NCI-H187 treated with DMSO at 0.1 percent for 48 hours (cell line): Measurements from ENCODE around the gene PSMD6.

Experiments
- DNase-seq: peaks from one replicate; lab custom pipeline; 2025; lab: John Stamatoyannopoulos, UW

The PSMD6 gene

DNA sequence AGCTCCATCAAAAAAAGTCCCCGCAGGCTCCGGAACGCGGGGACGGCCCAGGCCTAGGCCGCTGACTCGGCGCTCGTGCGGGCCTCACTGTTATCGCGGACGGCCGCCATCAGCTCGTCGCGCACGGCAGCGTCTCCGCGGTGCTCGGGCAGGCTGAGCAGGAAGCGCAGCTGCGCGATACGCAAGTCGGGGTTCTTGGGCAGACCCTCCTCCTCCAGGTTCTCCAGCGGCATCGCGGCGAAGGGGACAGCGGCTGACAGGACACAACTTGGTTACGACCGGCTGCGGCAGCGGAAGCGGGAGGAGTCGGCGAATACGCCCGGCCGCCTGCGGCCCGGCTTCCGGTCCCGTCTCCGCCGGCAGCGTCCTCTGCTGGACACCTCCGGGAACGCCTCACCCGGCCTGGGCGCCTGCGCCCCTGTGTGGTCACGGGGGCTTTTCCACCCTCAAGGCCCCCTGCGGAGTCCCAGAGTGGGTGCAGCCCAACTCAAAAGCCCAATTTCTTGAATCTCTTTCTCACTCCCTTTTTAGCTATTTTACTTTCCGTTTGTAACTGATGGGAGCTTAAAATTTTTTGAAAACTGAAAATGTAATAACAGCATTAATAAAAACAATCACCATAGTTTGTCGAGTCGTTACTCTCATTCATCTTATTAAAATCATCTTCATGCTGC is at the start of gene PSMD6:
Gene PSMD6, minus strand, starts transcription at position 308 of the 674 bp plus-strand sequence. Its CDS starts 75 bp downstream, at position 233.
- no peak for DNase-seq

DNA sequence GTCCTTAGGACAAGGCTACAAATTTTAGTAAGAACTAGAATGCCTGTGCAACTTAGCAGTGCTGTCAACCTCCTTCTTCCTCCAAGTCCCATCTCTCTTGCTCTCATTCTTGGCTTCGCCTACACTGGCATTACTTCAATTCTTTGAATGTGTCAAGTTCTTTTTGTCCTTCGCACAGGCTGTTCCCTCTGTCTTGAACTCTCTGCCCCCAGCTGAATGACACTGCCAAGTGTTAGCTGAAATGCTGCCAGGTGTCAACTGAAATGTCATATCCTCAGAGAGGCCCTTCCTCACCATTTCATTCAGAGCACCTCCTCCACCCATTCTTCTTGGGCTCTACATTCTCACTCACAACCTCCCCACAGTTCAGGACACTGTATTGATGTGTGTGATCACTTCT is 48.8 kb upstream of the PSMD6 start:
- DNase-seq, result no peak

DNA sequence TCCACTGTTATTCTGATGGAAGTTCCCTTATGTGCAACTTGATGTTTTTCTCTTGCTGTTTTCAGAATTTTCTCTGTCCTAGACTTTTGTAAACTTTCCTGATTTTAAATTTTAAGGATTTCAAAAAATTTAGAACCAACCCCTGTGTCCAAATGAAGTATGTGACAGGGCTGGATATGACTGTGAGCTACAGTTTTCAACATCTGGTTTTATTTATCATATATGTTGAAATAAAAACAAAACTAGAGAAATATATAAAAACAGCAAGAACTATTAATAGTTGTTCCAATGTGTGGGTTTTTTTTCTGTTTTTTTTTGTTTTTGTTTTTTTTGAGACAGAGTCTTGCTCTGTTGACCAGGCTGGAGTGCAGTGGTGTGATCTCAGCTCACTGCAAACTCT is 47.4 kb upstream of the PSMD6 start:
- DNase-seq, result no peak

DNA sequence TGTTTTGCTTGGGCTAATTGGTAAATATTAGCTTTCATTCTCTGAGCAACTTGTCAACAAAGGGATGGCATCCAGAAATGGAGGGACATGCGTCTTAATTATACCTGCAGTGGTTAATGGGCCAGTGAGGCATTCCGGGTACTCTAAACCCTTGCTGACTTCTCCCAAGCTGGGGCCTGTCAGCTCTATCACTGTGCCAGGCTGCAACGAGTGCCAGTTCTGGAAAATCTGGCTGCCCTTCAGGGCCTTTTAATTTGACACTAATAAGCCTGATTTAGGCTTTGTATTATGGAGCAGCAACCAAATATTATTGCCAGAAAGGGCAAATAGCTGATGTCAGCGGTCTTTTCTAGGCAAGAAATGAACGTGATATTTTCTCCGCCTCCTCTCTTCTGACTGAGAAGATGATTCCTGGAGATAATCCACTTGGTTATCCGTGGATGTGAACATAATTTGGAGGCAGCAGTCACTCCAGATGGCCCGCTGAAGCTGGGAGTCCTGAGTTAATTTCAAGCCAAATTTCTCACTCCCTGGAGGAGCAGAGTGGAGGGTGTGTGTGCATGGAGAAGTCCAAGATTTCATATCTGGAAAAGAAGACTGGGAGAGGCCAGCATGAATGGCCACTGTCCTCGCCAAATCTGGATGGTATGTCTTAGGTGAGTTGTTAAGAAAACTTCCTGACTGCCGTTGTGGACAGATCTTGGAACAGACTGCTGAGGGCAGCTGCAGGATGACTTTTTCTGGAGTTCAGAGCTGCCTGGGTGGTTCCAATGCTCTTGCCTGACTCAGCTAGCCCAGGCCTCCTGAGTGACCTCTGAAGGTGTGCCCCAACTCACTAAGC is 44.4 kb upstream of the PSMD6 start:
- no peak for DNase-seq

DNA sequence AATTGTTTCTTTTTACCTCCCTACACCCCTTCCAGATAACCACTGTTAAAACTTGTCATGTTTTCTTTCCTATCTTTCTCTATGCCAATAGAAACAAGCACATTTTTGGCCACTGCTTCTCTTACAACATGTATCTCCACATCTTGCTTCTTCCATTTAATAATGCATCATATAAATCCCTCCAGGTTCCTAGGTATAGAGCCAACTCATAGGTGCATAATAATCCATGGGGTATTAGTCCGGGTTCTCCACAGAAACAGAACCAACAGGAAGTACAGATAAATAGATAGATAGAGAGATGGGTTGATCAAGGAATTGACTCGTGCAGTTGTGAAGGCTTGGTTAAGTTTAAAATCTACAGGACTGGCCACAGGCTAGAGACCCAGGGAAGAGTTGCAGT is 41.5 kb upstream of the PSMD6 start:
- DNase-seq, result no peak

DNA sequence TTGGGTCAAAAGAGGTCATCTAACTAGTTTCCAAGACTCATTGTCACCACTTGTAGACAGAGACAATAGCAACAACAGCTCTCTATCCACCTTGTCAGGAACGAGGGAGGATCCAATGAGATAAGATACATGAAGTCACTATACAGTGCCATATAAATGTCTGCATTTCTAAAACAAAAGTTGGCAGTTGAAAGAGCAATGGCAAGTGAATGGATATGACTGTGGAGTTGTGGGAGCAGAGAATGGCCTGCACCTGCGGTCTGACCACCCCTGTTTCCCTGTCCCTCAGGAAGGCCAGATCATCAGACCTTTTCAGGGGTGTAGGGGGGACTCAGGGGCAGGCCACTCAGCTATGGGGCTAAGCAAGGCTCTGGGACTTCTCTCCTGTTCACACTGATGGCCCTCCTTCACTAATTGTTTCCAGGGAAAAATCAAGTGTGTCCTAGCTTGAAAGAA is 40.7 kb upstream of the PSMD6 start:
- DNase-seq, result no peak

DNA sequence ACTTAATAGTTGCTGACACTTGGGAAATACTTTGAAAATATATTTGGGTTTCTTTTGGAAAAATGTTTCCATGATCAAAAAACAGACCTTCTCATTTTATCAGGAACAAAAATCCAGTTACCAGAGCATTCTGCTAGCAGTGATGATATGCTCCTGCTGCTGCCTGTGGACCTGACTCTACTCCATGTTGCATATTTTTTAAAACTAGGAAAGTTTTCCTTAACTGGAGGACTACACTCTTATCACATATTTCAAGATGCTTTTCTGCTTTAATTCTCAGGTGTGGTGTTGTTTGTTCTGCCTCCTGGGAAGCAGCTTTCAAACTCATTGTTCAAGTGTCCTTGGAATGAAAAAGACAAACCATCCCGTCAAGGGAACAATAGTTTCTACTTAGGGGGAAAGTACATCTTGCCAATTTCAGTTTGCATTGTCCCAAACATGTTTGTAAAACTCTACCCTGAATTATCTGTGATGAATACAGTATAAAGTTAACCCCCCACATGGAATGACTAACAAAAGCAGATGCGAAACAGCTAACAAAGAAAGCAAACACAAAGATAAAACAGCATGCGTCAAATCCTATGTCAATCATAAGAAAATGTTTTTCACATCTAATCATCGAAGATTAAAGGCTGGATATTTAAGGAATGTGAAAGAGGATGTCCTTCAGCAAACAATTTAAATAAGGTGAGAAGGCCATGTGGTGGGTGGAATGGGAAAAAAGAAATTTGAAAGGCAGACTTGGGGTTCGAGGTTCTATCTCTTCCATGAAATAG is 40.1 kb upstream of the PSMD6 start:
- DNase-seq, result no peak

DNA sequence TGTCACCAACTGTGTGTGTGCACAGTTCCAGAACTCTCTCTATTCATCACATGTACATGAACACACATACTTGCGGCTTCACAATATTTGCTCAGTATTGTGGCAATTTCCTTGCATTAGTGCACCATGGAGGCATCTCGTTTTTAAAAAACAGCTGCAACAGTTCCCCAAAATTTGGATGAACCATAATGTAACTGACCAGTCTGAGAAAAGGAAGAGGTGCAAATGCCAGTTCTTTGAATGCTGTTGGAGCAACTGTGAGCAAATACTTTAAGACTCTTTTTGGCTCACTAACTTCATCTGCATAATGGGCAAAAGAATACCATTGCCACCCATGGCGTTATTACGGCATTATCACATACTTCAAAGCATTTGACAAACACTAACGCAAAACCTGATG is 38.3 kb upstream of the PSMD6 start:
- no peak for DNase-seq

DNA sequence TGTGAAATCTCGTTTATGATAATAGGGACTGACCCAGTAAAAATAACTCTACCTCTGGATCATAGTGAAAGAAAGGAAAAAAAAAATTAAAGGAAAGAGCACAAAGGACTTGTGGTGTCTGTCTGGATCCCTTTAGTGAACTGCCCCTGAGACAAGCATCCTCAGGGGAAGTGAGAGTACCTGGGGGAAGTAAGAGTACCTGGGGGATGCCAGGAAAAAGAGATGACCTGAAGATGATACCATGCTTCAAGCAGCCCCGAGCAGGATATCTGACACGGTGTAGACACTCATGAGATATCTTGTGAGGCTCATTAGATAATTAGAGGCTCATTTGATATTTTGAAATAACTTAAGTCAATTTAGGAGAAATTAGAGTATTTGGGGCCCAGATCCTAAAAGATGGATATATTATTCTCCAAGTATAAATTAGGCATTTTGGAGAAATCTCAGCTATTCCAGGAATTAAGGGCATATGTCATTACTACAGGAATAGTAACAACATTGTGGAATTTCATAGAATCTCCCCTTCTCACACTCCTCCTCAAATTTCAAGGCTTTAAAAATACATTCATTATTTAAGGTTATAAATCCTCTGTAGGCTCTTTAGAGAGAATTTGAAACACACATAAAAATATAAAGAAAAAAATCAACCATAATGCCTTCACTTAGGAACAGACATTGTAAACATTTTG is 36.3 kb upstream of the PSMD6 start:
- DNase-seq, result no peak

DNA sequence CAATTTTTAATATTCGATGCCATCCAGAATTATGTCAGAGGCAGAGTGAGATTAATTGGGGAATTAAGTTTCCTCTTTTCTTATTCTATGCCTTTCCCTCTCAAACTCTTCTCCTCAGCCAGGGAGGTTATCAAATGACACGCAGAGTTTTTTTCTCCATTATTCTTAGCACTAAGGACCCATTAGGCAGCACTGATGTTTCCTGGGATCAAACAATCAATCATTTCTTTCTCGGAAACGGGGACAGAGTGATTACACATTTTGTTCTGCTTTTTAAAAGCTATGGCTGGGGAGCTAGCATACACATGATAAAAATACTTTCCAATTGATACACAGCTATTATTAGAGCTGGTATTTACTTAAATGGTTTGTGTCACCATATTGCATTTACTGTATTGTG is 35.3 kb upstream of the PSMD6 start:
- DNase-seq, result no peak

DNA sequence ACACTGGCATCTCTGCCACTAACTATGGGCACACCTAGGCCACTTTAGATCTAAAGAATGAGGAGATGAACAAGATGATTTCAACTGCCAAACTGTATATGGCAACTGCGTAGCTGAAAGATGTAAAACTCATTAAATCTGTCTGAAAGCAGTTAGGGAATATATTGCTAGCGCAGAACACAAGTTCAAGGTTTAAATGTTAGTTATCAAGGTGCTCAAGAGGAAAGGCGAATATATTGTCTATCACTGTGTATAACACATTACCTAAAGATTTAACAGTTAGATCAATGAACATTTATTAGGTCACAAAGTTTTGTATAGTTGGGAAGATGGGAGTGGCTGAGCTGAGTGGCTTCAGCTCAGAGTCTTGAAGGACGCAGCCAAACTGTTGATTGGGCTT is 33.9 kb upstream of the PSMD6 start:
- no peak for DNase-seq

DNA sequence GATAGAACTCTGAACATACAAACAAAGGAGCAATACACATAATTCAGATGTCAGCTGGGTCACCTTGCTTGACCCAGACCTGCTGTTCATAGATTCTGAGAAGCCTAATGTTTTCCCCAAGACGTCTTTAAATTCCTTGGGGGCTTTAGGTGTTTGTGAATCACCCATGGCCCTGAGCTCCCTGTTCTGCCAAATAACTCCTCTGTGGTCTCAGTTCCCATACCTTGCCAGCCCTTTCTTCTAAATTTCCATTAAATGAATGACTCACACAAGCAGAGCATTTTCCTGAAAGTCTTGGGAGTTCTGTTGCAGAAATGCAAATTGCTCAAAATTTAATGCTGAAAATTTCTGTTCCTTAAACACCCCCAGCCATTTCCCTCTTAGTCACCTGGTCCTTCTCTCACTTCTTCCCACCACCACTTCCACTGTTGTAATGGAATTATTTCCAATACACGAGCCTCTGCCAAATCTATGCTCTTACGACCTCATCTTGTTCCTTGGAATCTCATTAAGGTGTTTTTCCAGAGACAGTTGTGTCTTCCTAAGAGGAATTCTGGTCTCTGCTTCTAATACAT is 33.4 kb upstream of the PSMD6 start:
- no peak for DNase-seq

DNA sequence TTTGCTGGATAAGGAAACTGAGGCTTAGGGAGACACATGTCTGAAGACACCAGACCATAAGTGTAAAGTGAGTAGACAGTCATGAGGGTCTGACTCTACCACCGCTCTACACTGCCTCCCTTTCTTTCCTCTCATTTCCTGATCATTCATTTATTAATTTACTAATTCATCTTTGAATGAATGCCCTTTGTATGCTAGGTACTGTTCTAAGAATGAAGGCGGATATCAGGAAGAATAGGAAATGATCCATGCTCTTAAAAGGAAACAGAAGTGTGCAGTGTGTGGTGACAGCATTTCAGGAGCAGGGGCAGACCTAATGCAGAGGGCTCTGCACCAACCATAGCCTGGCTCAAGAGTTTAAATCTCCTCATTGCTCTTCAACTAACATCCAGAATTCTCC is 31.8 kb upstream of the PSMD6 start:
- no peak for DNase-seq

DNA sequence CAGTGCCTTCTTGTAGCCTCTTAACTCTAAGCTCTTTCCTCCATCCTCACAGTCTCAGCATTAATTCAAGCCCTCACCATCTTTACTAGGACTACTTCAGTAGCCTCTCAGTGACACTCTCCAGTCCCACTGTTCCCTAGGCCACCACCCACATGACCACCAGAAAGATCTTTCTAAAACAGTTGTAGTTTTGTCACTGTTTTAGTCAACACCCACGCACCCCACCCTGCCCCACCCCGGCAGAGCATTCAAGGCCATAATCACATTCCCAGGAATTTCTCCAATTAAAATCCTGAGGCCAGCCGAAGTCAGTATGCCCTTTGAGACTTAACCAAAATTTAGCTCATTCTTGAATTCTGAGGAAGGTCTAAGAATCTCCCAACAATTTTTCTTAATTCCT is 31.2 kb upstream of the PSMD6 start:
- DNase-seq, result no peak

DNA sequence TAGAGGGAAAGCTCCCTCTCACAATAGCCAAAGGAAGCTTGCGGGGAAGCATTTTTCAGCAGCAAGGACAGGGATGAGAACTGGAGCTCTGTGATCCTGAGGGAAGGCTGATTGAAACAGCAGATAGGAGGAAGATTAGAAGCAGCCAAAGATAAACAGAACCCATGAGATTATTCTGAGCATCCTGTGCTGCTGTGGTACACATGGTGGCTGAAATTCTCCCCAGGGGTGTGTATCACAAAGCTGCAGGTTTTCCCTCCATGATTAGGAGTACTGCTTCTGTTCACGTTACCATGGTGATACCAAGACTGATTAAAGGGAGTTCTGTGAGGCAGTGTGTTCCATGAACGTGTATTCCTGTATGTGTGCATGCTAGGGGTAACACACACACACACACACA is 30.3 kb upstream of the PSMD6 start:
- no peak for DNase-seq

DNA sequence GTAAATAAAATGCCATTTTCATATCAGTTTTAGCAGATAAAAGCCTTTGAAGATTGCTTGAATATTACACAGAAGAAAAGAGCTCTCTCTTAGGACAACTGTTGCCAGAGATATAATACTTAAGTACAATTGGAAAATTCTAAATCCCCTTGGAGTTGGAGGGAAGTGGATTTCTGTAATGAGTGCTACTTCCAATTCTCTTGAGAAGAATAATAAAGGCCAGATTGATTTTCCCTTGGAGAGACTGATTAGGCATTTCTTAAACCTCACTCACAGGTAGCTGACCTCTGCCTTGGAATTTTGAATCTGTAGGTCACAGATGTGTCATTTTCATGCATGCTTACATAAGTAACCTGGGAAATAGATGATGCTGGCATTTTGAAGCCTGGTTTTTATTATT is 29.8 kb upstream of the PSMD6 start:
- DNase-seq, result no peak

DNA sequence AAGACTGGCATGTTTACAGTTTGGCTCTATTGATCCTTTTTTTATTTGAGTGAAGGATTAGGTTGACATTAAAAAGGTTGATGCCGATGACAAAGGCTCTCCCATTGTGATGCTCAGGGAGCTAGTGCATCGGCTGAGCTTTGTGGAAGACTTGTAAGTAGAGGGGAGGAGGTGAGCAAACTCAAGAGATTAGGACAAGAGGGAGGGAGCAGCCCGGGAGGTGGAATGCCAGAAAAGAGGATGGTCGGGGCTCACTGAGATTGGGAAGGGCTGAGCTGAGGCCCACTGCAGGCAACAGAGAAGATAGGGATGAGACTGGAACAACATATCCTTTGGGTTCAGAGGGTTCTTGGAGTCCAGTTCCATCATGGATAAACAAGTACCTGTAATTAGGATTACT is 26.5 kb upstream of the PSMD6 start:
- DNase-seq, result no peak

DNA sequence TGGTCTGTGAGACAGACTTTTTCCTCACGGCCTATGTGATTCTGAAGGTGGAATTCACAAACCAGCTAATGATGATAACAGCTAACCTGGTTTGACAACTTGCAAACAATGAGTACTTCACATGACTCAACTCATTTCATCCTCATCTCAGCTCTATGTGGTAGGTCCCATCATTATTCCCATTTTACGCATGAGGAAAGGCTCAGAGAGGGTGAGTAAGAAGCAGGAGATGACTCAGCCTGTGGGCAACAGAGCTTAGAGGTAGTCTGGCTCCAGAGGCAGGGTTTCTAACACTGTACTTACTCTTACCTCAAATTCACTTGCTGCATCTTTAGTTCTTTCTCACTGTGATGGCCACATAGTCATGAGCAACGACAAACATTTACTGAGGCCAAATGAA is 25.8 kb upstream of the PSMD6 start:
- no peak for DNase-seq

DNA sequence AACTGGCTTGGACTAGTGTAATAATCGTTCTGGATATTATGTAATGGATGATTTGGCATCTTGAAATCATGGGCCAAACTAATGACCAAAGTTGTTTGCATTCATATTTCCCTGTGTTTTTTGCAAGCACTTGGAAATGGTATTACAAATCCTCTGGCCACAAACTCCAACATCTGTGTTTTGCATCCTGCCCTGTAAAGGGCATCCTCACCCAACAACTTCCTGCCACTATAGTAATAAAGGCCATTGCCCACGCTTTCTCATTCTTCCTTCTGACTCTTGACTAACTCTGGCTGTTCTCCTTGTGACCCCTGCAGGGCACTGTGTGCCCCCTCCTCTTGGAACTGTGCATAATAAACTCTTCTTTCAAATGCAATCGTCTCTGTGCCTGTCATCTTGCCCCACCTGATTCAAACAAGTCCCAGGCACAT is 25.4 kb upstream of the PSMD6 start:
- DNase-seq, result no peak

DNA sequence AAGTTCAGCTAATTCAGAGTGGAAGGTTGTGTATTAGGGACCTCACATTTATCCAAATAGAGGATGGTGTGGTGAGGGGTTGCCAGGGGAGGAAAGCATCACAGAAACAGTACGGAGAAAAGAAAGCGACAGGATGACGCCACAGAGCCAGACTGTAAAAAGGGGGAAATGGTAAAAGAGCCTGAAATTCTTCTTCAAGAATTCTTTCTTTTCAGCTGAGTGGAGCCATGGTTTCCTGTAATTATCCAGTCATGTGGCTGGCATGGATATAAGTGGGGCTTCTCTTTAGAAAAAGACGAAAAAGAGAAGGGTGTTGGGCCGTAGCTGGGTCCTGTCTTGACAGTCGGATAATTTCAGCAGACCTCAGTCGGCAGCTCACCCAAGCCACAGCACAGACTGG is 24.5 kb upstream of the PSMD6 start:
- DNase-seq, result no peak

DNA sequence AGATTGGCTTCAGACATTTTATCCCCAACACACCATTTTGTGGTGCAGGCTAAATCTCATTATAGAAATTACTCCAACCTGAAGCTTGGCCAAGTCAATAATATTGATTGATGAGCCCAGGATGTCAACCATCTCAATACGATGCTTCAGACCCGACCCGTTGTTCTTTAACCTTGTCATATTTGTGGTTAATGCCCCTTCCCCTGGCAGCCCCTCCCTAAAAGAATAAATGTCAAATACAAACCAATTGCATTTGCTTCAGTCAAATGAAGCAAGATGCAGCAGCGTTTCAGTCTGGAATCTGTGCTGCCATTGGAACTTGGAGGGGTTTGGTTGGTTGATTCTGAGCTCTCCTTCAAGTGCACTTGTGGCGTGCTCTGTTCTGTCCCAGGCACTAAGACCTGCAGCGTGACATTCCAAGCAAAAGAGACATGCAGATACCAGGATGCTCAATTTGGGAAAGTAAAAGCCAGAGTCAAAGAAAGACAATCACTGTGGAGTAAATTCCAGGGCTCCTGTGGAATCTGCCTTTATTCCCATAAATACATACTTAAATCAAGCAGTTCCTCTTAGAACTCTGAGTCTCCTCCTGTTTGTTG is 23.8 kb upstream of the PSMD6 start:
- no peak for DNase-seq
